Activated CD4-positive, CD25-positive, alpha-beta regulatory T cell treated with anti-CD3 and anti-CD28 coated beads, Interleukin-2, amount 50 U/mL, for 16 hours (primary cell): ENCODE data around the gene BCL2.

Source experiments
- DNase-seq: peaks from one replicate; pipeline ENCODE4 v3.0.0-alpha.2; 2020; ENCODE audit warnings: low read depth, low spot score

The BCL2 gene

DNA sequence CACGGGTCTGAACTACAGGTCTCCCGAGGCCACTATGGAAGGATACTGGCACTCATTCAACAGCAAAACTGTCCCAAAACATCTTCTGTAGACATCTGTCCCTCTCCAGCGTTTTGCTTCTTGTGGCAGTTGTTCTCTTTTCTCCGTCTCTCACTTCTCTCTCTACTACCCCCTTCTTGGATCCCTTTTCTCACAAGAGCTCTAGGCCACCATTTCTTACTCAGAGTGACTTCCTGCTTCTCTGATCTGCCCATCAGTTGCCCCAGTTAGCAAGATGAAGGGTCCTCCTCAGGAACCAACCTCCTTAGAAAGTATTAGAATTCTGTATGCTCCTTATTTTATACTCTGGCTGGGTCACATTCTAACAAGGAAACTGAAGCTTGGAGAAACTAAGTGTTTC lies 32.6 kb downstream of the BCL2 start:
- no peak for DNase-seq

DNA sequence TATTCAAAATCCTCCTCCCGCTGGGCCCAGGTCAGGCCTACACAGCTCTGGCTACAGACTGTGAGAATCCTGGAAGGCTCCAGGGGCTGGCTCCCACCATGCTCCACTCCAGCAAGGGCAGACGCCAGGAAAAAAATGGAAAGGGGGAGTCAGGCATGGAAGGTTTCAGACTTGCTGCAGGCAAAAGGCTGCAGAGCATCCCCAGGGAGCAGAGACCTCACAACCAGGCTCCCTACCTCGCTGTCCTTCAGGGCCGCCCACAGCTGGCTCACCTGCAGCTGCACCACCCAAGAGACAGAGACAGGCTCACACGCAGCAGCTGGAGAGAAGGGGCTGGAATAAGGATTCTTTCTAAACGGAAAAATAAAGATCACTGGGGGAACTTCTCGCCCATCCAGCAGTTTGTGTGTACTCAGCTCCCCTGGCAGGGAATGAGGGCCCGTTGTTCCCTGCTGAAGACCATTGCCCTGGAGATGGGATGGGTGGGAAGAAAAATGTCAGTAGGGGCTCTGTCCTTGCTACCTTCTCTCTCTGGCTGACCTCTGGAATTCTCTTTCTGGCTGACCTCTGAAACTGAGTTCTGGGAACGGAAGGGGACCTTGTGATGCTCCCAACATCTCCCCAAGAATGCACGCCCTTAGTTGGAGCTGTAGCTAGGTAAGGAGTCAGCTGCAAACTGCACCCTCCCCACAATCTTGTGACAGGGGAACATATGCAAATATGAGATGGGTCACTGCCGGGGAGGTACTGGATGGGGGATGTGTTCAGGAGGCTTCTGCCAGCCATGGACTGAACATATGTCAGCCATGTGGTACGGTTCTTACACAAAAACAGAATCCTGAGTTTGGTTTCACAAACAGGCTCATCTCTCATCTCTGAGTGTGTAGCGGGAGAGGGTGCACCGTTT lies 34.5 kb downstream of the BCL2 start:
- no peak for DNase-seq

DNA sequence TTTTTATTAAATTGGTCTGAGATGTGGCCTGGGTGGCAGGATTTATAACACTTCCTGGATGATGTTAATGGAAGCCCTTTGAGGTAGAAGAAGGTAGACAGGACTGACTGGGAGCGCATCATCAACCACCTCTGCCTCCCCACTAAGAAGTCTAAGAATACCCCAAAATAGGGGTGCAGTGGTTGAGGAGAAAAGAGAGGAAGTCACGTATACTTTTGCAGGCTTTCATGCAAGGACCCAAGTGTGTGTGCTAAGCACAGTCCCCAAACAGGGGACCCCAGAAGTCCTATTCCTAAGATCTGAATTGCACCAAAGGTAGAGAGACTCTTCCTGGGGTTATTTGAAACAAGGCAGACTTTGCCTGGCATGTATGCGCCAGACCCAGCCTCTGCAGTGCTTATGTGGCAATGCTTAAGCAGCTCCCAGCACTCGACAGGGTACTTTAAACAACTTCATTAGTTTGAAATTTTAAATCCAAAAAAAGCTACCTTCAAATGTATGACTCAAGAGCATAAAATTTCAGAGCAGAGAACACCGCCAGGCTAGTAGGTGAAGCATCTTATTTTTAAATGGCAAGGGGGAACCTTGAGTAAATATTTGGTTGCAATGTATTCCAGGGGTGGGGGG lies 35.3 kb downstream of the BCL2 start:
- DNase-seq = no peak

DNA sequence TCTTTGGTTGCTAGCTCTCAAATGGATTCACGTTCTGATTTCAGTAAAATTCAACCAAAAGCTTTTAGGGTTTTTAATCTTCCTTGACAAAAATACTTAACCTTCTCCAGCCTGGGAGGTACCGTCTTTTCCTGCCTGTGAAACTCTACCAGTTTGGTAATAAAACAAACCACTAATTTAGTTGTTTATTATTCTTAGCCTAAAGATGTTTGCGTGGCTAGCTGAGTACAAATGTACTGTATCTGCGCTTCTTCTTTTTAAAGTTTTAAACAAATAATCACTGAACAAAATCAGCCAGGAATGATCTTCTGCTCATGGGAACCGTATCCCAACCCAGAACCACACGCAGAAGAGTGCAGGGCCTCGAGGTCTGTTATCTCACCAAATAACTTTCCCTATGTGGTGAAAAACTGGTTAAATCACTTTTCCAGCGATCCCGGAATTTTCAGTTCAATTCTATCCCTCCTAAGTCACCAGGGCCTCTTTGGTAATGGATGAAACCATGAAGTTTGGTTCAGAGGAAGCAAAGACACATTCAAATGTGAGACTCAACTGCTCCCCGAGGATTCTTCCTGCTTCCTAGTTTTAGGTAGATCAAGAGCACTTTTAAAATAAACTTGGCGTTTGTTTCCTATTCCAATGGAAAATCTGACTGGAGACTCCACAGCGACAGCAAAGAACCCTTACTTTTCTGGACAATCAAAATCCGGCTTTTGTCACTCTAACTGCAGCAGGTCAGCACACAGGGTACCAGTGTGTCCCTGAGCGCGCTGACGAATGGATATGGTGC lies 36.1 kb downstream of the BCL2 start:
- DNase-seq = no peak

DNA sequence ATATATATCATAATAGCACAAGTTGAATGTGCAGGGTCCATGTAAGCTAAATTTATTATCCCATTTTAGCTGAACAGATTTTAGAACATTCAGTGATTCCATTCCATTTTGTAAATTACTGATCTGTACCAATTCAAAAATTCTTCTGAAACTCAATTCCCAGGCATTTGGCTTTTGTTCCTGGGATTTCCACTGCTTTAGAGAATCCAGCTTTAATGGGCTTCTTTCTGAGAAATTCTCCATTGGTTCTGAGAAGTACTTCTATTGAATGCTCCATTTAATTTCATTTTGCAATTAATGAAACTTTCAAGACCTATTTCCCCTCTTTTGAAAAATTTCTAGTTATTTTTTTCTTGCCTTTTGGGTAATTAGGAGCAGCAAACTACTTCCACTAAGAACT lies 36.8 kb downstream of the BCL2 start:
- no peak for DNase-seq

DNA sequence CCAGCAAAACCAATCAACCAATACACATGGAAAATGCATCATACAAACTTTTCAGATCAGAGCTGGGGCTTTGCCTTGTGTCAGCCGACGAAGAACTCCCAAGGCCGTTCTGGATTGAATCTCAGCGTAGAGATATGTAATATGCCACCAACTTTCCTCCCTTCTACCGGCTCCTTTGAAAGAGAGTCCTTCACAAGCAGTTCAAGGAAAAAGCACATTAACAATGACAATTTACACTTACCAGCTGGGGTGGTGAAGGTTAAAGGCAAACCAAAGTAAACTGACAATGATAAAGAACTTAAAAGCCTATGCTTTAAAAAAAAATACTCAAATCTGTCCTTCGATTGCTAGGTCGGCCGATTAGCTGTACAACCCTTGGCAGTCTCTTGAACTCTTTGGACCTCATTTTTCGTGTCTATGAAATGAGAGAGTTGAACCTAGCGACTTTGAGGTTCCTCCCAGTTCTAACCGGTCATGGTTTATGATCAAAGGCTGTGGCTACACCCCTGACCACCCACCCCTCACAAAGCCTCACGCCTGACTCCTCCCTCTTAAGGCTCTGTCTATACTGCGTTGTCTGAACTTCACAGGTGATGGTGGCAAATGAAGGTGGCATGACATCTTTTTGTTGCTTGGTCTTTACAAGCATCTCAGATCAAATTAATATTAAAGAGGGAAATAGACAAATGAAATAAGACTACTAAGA lies 46.2 kb downstream of the BCL2 start:
- DNase-seq = no peak

DNA sequence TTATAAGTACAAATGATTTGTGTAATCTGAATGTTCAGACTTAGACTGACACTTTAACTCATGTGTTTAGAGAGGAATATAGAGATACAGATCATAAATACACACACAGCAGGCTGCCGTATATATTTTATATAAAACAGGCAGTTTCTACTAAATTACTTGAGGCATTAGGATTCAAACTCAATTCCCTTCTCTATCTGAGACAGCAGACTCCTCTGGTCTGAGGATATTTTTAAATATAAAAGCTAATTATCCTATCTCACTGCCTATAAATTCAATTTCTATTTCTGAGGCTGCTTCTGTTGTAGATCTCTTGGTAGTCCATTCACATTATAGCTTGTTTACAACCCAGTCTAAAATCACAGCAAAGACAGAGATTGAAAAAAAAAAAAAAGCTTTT lies 46.9 kb downstream of the BCL2 start:
- DNase-seq = no peak

DNA sequence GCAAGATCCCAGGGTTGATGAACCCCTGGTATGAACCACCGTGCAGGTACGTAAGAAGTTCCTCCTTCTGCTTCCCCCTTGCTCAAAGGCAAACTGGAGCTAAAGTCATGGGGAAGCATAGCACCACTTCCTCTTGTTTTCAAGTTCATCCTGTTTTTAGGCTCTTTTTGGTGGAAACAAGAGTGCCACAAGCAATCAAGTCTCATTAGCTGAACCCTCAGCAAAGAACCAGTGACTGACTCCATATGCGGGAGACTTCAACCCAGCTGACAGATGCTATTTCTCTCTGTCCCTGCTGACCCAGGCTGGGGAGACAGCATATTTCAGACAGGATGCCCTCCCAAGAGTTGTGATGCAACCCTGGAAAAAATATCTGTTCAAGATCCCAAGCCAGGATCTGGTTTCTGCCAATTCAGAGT lies 47.7 kb downstream of the BCL2 start:
- no peak for DNase-seq

DNA sequence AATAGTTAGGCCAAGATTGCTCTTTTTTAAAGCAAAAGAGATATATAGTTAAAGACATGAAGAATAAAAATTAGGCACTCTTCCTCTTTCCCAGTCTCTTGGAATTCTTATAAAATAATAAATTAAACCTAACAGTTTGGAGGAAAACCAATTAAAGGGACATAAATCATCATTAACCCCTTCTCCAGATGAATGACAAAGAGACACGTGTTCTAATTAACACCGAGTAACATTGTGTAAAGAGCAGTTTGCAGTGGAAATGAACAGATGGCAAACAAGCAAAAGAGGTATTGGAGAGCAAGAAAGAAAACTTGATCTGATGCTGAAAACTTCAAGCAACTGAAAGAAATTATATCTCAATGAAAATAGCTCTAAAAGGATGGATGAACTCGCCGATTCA lies 48.4 kb downstream of the BCL2 start:
- no peak for DNase-seq

DNA sequence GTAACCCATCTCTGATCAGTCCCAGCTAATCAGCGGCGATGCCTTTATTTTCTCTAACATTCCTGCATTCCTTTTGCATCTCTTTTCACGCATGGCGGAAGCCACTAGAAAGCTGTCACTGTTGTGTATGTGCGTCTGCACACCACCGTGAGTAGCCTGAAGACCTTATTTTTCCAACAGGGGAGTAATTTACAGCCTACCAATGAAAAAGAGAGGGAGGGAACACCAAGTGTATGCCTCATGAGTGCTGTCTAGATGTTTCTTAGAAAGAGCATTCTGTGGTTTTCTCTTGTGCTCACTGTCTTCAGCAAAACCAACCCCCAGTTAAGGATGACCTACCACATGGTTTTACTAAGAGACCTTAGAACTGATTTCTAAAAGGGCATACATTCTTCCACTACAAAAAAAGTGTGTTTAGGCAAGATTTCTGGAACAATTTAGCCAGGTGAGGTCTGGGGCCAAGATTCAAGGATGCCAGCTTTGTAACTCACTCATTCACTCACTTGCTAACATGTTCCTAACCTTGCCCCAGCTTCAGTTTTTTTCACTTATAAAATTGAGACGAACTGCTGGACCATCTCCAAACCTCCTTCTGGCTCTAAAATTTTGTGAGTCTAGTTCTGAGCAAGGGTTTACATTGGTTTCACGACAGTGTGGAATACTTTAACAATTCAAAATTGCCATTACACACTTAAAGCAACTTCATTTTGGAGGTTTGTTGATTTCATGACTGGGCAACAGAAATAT lies 51.4 kb downstream of the BCL2 start:
- no peak for DNase-seq

DNA sequence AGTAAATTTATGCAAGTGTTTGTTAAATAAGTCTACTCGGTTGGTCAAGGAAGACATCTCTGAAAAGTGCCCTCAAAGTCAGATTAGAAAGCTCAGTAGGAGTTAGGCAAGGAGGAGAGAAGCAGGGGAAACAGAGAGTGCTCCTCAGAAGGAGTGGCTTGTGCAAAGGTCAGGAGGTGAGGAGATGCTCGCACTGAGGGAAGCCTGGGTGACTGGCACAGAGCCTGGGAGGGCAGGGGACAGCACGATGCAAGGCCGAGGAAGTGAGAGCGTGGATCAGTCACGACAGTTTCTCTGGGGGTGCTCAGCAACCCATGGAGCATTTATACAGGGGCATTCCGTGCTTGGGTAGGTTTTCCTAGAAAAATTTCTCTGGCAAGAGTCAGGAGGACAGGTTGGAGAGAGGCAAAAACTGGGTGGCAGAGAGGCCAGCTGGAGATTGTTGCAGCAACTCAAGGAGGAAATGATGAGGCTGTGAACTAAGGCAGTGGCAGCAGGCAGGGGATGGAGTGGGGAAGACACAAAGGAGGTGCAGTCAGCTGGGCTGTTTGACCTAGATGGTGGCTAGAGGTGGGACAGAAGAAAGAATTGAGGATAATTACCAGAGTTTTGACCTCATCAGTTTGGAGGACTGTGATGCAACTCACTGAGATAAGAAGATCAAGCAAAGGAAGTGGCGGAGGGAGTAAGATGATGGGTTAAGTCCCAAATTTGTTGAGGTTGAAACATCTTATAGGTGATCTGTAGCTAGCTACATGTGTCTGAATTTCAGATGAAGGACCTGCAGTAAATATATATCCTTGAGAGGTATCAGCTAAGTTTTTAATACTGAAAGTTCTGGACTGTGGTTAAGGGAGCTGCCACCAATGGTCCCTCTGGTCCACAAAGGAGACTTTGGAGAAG lies 52.4 kb downstream of the BCL2 start:
- DNase-seq = no peak

DNA sequence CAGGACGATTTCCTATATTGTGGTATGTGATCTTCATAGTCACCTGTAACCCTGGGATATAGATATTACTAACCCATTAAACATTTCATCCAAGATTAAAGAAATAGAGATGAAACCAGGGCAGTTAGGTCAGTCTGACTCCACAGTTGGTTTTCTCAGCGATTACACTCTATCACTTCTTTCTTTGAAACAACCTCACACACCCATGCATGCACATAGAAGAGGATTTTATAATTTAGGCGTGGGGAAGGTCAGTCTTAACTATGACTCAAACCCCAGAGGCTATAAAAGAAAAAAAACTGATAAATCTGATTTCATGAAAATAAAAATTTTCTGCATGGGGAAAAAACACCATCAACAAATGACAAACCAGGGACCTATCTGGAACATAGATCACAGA lies 54.2 kb downstream of the BCL2 start:
- DNase-seq = no peak

DNA sequence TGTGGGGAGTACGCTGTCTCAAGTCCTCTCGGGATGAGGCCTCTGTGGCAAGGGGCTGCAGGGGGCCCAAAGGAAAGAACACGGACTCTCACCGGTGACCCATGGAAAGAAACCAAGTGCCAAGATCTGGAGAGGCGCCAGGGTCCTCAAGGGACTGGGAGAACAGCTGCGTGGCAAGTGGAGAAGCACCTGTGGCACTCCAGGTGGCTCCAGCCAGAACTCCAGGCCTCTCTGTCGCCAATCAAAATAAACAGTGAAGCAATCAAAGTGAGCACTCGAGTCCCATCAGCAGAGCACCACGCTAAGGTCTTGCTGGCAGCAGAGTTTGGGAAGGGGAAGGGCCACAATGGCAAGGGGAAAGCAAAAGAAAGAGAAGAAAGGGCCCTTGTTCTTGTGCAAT lies 54.7 kb downstream of the BCL2 start:
- DNase-seq = no peak

DNA sequence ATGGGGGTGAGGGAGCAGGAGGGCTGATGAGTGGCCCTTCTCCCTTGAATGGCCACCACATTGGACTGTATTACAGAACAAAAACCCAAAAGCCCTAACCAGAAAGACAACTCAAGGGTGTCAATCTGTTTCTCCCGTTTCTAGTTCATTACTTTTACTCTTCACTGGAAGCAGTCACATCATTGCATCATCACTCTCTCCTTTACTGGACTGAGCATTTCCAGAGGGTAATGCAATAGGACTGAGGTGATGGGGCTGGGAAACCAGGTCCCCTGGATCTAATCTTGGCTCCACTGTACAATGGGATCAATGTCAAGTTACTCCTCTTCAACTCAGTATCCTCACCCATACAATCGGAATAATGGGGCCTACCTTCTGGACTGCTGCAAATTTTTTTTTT lies 56.1 kb downstream of the BCL2 start:
- DNase-seq = no peak

DNA sequence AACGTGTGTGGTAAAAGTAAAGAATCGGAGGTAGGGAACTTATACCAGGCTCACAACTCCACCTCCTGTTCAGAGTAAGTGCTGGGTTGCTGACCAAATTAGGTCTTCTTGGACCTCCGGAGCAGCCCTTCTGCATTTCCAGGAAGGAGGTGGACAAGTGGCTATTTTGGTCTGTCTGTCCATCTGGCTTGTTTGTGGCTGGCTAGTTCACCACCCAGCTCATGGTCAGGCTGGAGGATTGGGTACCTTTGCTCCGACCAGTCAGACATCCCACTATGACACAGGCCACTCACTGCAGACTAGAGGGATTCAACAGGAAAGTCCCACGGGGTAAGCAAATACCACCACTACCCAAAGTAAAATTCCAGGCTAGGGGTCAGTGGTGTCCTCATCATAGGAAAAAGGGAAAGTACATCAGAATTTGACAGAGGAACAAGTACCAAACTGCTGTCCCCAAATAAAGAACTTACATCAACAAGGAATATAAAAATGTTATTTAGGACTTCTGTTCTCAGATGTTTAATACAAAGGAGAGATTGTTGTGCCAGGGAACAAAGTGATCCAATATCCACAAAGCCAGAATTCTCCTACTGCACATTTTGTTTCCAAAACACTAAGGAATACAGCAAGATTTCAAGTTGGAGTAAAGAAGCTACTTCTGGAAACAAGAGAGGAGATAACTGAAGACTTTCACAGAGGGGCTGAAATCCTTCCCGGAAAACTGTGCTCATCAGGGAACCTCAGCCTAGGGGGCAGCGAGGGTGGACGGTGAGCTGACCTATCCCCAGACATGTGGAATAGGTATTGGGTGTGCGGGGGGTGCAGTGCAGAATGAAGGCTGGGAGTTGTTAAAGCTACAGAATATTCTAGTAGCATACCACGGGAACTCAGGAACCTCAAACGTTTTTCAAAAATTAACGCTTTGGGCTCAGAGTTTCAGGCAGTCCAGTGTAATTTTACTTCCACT lies 56.9 kb downstream of the BCL2 start:
- no peak for DNase-seq

DNA sequence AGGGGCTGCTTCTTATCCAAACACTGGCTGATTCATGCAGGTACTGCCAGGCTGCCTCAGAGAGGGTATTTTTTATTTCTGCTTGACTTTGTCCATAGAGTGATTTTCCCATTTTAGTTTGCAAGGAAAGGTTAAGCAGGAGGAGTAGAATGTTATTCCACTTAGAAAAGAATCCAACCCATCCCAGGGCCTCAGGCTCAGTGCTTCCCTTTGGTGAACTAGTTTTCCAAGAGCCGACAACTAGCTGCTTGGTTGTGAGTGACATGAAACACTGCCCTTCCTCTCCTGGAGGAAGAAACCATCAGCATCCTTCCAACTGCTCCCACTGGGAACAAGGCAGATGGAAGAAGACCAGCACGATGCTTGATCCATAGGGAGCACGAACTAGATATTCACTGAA lies 58.5 kb downstream of the BCL2 start:
- DNase-seq = no peak

DNA sequence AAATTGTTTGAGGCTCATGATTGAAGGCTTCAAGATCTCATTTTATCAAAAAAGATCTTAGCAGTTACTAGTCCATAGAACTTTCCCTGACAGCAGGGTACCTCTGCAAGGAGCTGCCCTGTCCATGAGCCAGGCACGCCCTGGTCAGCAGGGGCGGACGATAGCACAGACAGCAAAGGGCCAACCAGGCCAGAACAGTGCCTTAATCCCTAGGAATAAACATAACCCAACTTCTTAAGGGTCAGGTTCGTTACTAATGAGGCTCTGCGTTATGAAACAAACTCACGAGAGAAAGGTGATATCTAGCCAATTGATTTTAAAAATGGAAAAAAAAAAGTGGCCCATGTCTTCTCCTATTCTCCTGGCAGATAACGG lies 59.2 kb downstream of the BCL2 start:
- DNase-seq = no peak

DNA sequence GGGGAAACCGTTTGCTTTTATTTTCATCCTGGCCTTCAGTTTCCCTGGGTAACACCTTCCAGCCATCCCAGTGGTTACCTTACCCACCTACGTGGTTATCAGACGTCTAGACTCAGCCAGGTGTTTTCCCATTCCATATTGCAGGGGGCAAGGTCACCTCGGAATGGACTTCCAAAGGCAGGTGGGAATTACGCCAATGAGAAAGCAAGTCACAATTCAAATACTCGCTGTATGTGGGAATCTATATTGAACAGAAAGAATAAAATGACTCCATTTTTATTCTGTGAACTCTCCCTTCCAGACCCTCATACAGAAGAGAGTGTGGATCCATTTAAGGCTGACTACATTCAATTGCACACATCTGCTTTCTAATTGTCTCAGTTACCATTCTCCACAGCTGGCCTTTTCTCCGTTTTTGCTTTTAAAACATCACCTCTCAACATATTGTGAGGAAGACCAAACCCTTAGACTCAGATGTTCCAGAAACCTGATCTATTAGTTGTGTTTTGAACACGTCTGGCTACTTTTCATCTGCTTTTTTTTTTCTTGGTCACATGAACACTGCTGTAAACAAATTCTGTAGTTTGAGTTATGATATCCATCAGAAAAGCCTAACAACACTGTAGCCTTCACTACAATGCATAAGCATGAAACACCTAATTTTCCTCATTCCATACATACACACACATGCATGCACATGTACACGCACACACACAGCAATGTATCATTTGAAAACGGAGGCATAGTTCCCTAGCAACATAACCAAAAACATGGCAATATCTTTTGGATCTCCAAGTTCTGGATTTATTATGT lies 59.8 kb downstream of the BCL2 start:
- DNase-seq = no peak
